Left ventricle myocardium inferior (tissue), 1 donor: Measurements from ENCODE around the gene GSK3B. TPM values are rescaled to one million over a fixed set of nuclear protein-coding genes. Genes with fewer than 3 reads are reported as not detected.

Source experiments
- DNase-seq: peaks from one replicate; pipeline ENCODE4 v3.0.0-alpha.2; 2020
- H3K27ac ChIP-seq: fragments of 200-600 bp; replicated peaks from 2 replicates; pipeline ENCODE4 v1.8.0; 2021
- H3K27me3 ChIP-seq: fragments of 200-600 bp; 2 replicates; pipeline ENCODE4 v1.8.0; 2021; ENCODE audit warnings: low read depth
- H3K36me3 ChIP-seq: fragments of 200-600 bp; 2 replicates; pipeline ENCODE4 v1.8.0; 2021
- H3K4me1 ChIP-seq: fragments of 200-600 bp; 2 replicates; pipeline ENCODE4 v1.8.0; 2021
- H3K4me3 ChIP-seq: fragments of 200-600 bp; 2 replicates; pipeline ENCODE4 v1.8.0; 2021; ENCODE audit warnings: mild to moderate bottlenecking, moderate library complexity
- H3K9me3 ChIP-seq: fragments of 200-600 bp; replicated peaks from 2 replicates; pipeline ENCODE4 v1.8.0; 2021
- CTCF ChIP-seq: fragments of 200-600 bp; IDR thresholded peaks from 2 replicates; pipeline ENCODE4 v1.8.0; 2021; ENCODE audit warnings: antibody characterized with exemption, mild to moderate bottlenecking, borderline replicate concordance
- intact Hi-C: fragments of 100-400 bp; cut with micrococcal nuclease; formaldehyde crosslinking; loops from one replicate; pipeline ENCODE4 v1.11.0; 2022
- total RNA-seq: library from RNA; stranded (reverse); fragmentation: NEBNext Ultra II Directional; extraction: Animal tissue kit (Norgen Biotek cat#: 25700); gene quantifications from one replicate; pipeline ENCODE4 v1.2.1, GENCODE V29; 2021
- donor health status: DM: no; HTN: yes; CAD: no; lungs with severe emphysema.

The GSK3B gene
- total RNA-seq, 1 donor from 2014 or later, result 42.5 TPM

GRCh38 chr3:119955972-119956371 lies 138.3 kb downstream of the GSK3B start:
- intact Hi-C loops, result no loop called here
- Histone ChIP-seq H3K36me3 (no peaks in the 10 kb centered on the region), H3K4me1 (peaks cover 59% of the 10 kb centered on the region), H3K27ac (peak overlapping the region; percentile 27), H3K9me3 (no peaks in the 10 kb centered on the region), H3K4me3 (no peak overlapping the region), H3K27me3 (no peaks in the 10 kb centered on the region)
- no peak for DNase-seq
- no peak for TF ChIP-seq CTCF

- H3K36me3 ChIP-seq, result no peaks in the 10 kb centered on the region
- no peak overlapping the region for H3K27ac ChIP-seq
- TF ChIP-seq CTCF, result no peak
- DNase-seq, result no peak
- H3K4me1 ChIP-seq, result peaks cover 57% of the 10 kb centered on the region
- no peaks in the 10 kb centered on the region for H3K9me3 ChIP-seq
- no peaks in the 10 kb centered on the region for H3K27me3 ChIP-seq
- intact Hi-C loops, result no loop called here
- no peak overlapping the region for H3K4me3 ChIP-seq
Observed at GRCh38 chr3:119950666-119951325, 143.5 kb downstream of the GSK3B start.

GRCh38 chr3:119945291-119945690 lies 149.0 kb downstream of the GSK3B start:
- Histone ChIP-seq H3K4me3 (no peak overlapping the region), H3K27me3 (no peaks in the 10 kb centered on the region), H3K36me3 (no peaks in the 10 kb centered on the region), H3K4me1 (peaks cover 37% of the 10 kb centered on the region), H3K9me3 (no peaks in the 10 kb centered on the region), H3K27ac (no peak overlapping the region)
- no peak for TF ChIP-seq CTCF
- intact Hi-C loops, result no loop called here
- no peak for DNase-seq

GRCh38 chr3:119944091-119944490 lies 150.2 kb downstream of the GSK3B start:
- no peak overlapping the region for H3K27ac ChIP-seq
- H3K4me3 ChIP-seq, result no peak overlapping the region
- H3K9me3 ChIP-seq, result no peaks in the 10 kb centered on the region
- peaks cover 36% of the 10 kb centered on the region for H3K4me1 ChIP-seq
- TF ChIP-seq CTCF, result no peak
- intact Hi-C loops, result no loop called here
- no peaks in the 10 kb centered on the region for H3K27me3 ChIP-seq
- no peak for DNase-seq
- no peaks in the 10 kb centered on the region for H3K36me3 ChIP-seq

- Histone ChIP-seq H3K27me3 (no peaks in the 10 kb centered on the region), H3K4me3 (no peak overlapping the region), H3K9me3 (peaks cover 16% of the 10 kb centered on the region), H3K36me3 (no peaks in the 10 kb centered on the region), H3K4me1 (peaks cover 28% of the 10 kb centered on the region), H3K27ac (no peak overlapping the region)
- TF ChIP-seq CTCF, result no peak
- no peak for DNase-seq
- intact Hi-C loops, result no loop called here
Observed at GRCh38 chr3:119939077-119939476, 155.2 kb downstream of the GSK3B start.
